Large intestine (tissue), 3 donors: ENCODE data around the gene TMEM243. TPM values are rescaled to one million over a fixed set of nuclear protein-coding genes. Genes with fewer than 3 reads are reported as not detected.
"Not testable (repeated sequence)": the region's sequence is repeated elsewhere in the genome, so short reads cannot be mapped to it uniquely, and the experiment has no call there.

ENCODE experiments used
- DNase-seq, 2 donors: peaks; one replicate each; pipeline versions ENCODE4 v3.0.0 to v3.0.0-alpha.2; 2013
- H3K27ac ChIP-seq: one replicate; pipeline ENCODE4 v1.5.1; 2013; ENCODE audit warnings: low read length
- H3K27me3 ChIP-seq: 2 replicates; pipeline ENCODE4 v1.6.1; 2013; ENCODE audit warnings: low read length; ENCODE audit not compliant: control insufficient read depth, insufficient read depth
- H3K36me3 ChIP-seq: 2 replicates; pipeline ENCODE4 v1.6.1; 2013; ENCODE audit warnings: low read length; ENCODE audit not compliant: control insufficient read depth, insufficient read depth
- H3K4me1 ChIP-seq: one replicate; pipeline ENCODE4 v1.6.1; 2013; ENCODE audit warnings: low read length; ENCODE audit not compliant: control insufficient read depth, insufficient read depth
- H3K4me3 ChIP-seq: one replicate; pipeline ENCODE4 v1.5.1; 2013; ENCODE audit warnings: low read length
- H3K9me3 ChIP-seq: one replicate; pipeline ENCODE4 v1.6.1; 2013; ENCODE audit warnings: mild to moderate bottlenecking, low read depth, low read length, moderate library complexity; ENCODE audit not compliant: control insufficient read depth
- WGBS: methylation state at CpG from one replicate; pipeline ENCODE4 v1.1.5; 2013; ENCODE audit warnings: low lambda C conversion rate; ENCODE audit not compliant: insufficient coverage; 5-methylcytosine and 5-hydroxymethylcytosine counted together
- polyA plus RNA-seq: library from polyadenylated mRNA; unstranded; fragments of 120-200 nt; gene quantifications from one replicate; pipeline ENCODE4 v1.2.1, GENCODE V29; 2013

TMEM243 gene
- polyA plus RNA-seq, 1 donor, result 54.9 TPM

- no CpG with 5 or more reads among the region's 2 CpGs for WGBS
- Histone ChIP-seq H3K27me3 (no peaks in the 10 kb centered on the region), H3K36me3 (peaks cover 3% of the 10 kb centered on the region), H3K4me3 (no peak overlapping the region), H3K27ac (no peak overlapping the region), H3K9me3 (no peaks in the 10 kb centered on the region), H3K4me1 (peaks cover 14% of the 10 kb centered on the region)
- DNase-seq, result no peak
Measured at GRCh38 chr7:87213811-87214210, 5.7 kb downstream of the TMEM243 start.

DNA sequence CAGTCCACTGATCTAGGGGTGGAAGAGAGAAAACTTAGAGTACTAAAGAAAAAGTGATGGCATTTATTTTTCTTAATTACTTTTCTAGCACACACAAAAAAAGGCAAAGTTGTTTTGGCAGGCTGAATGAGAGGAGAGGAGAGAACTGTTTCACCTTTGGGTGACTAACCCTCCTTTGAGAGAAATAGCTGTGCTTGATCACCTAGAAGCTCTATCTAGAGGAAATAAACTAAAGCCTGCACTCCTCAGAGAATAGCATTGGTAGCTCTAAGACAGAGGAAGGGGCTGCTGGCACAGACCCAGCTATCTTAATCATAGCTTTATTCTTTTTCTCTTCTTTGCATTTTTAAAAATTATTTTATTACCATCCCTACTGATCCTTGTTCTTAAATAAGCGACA lies 6.3 kb downstream of the TMEM243 start:
- no peak for DNase-seq
- H3K4me1 ChIP-seq, result peaks cover 11% of the 10 kb centered on the region
- H3K27ac ChIP-seq, result no peak overlapping the region
- no CpG with 5 or more reads among the region's 1 CpG for WGBS
- peaks cover 6% of the 10 kb centered on the region for H3K36me3 ChIP-seq
- H3K27me3 ChIP-seq, result no peaks in the 10 kb centered on the region
- H3K9me3 ChIP-seq, result no peaks in the 10 kb centered on the region
- no peak overlapping the region for H3K4me3 ChIP-seq

GRCh38 chr7:87212498-87212897 lies 7.0 kb downstream of the TMEM243 start:
- DNase-seq, result no peak
- H3K9me3 ChIP-seq, result no peaks in the 10 kb centered on the region
- no CpG with 5 or more reads among the region's 1 CpG for WGBS
- H3K4me1 ChIP-seq, result peaks cover 7% of the 10 kb centered on the region
- no peak overlapping the region for H3K27ac ChIP-seq
- H3K4me3 ChIP-seq, result no peak overlapping the region
- no peaks in the 10 kb centered on the region for H3K27me3 ChIP-seq
- peaks cover 8% of the 10 kb centered on the region for H3K36me3 ChIP-seq

- DNase-seq, result no peak
- H3K9me3 ChIP-seq, result peaks cover 5% of the 10 kb centered on the region
- H3K4me1 ChIP-seq, result no peaks in the 10 kb centered on the region
- no peaks in the 10 kb centered on the region for H3K27me3 ChIP-seq
- H3K4me3 ChIP-seq, result no peak overlapping the region
- H3K27ac ChIP-seq, result no peak overlapping the region
- no CpG with 5 or more reads among the region's 3 CpGs for WGBS
- peaks cover 16% of the 10 kb centered on the region for H3K36me3 ChIP-seq
Measured at GRCh38 chr7:87210506-87210905, 9.0 kb downstream of the TMEM243 start.

GRCh38 chr7:87209295-87209924 lies 10.1 kb downstream of the TMEM243 start:
- no peak overlapping the region for H3K27ac ChIP-seq
- H3K36me3 ChIP-seq, result peaks cover 19% of the 10 kb centered on the region
- no peak for DNase-seq
- WGBS, result 92% methylated on average over 10 of the region's 18 CpGs
- no peak overlapping the region for H3K4me3 ChIP-seq
- no peaks in the 10 kb centered on the region for H3K4me1 ChIP-seq
- H3K27me3 ChIP-seq, result no peaks in the 10 kb centered on the region
- peaks cover 11% of the 10 kb centered on the region for H3K9me3 ChIP-seq

- H3K4me1 ChIP-seq, result no peaks in the 10 kb centered on the region
- H3K4me3 ChIP-seq, result no peak overlapping the region
- H3K27ac ChIP-seq, result no peak overlapping the region
- H3K27me3 ChIP-seq, result no peaks in the 10 kb centered on the region
- peaks cover 11% of the 10 kb centered on the region for H3K9me3 ChIP-seq
- DNase-seq, result no peak
- H3K36me3 ChIP-seq, result peaks cover 24% of the 10 kb centered on the region
- no CpG with 5 or more reads among the region's 1 CpG for WGBS
Measured at GRCh38 chr7:87206361-87206760, 13.2 kb downstream of the TMEM243 start.

GRCh38 chr7:87205701-87206100 lies 13.8 kb downstream of the TMEM243 start:
- Histone ChIP-seq H3K9me3 (peaks cover 11% of the 10 kb centered on the region), H3K36me3 (peaks cover 21% of the 10 kb centered on the region)
- WGBS, result 100% methylated on average over 1 of the region's 3 CpGs
- not testable (repeated sequence) for DNase-seq, H3K4me3 ChIP-seq, H3K4me1 ChIP-seq, H3K27ac ChIP-seq, H3K27me3 ChIP-seq

DNA sequence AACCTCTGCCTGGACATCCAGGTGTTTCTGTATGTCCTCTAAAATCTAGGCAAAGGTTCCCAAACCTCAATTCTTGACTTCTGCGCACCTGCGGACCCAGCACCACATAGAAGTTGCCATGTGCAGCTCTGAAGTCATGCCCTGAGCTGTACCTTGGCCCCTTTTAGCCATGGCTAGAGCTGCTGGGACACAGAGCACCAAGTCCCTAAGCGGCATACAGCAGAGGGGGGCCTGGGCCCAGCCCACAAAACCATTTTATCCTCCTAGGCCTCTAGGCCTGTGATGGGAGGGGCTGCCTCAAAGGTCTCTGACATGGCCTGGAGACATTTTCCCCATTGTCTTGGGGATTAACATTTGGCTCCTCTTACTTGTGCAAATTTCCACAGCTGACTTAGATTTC lies 14.6 kb downstream of the TMEM243 start:
- H3K4me1 ChIP-seq, result no peaks in the 10 kb centered on the region
- H3K27ac ChIP-seq, result no peak overlapping the region
- H3K36me3 ChIP-seq, result peaks cover 26% of the 10 kb centered on the region
- WGBS, result no CpG with 5 or more reads among the region's 3 CpGs
- no peak overlapping the region for H3K4me3 ChIP-seq
- no peak for DNase-seq
- peaks cover 11% of the 10 kb centered on the region for H3K9me3 ChIP-seq
- H3K27me3 ChIP-seq, result no peaks in the 10 kb centered on the region

GRCh38 chr7:87203929-87204328 lies 15.6 kb downstream of the TMEM243 start:
- no CpG with 5 or more reads among the region's 4 CpGs for WGBS
- not testable (repeated sequence) for DNase-seq, H3K27me3 ChIP-seq, H3K4me3 ChIP-seq, H3K4me1 ChIP-seq, H3K27ac ChIP-seq
- Histone ChIP-seq H3K9me3 (peaks cover 11% of the 10 kb centered on the region), H3K36me3 (peaks cover 27% of the 10 kb centered on the region)

DNA sequence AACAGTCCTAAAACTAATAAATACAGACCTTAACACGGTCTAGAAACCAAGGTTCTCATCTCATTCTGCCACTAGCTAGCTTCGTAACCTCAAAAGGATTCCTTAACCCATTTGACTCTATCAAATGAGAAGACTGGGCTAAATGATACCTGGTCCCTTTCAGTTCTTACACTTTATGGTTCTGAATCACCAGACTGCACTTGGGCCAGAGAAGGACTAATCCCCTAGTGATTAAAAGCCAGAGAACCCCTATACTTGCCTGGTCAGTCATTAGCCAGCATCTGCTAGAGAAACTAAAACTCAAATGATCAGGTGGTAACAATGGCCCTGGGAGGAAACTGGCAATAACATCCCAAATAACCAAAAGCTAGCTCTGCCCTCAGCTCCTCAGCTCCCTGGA lies 16.8 kb downstream of the TMEM243 start:
- H3K4me3 ChIP-seq, result no peak overlapping the region
- no peak overlapping the region for H3K27ac ChIP-seq
- H3K9me3 ChIP-seq, result peaks cover 11% of the 10 kb centered on the region
- DNase-seq, result no peak
- peaks cover 26% of the 10 kb centered on the region for H3K36me3 ChIP-seq
- no peaks in the 10 kb centered on the region for H3K27me3 ChIP-seq
- WGBS, result no CpG with 5 or more reads among the region's 2 CpGs
- H3K4me1 ChIP-seq, result no peaks in the 10 kb centered on the region

GRCh38 chr7:87202208-87202607 lies 17.3 kb downstream of the TMEM243 start:
- Histone ChIP-seq H3K27ac (no peak overlapping the region), H3K4me1 (no peaks in the 10 kb centered on the region), H3K4me3 (no peak overlapping the region), H3K36me3 (peaks cover 27% of the 10 kb centered on the region), H3K9me3 (peaks cover 11% of the 10 kb centered on the region), H3K27me3 (no peaks in the 10 kb centered on the region)
- DNase-seq, result no peak
- WGBS, result no CpG with 5 or more reads among the region's 1 CpG
